SKM-1 treated with dmso at 0.1 percent for 144 hours (cell line): ENCODE measurements around the gene ACOX3.
"Not testable (repeated sequence)": the region's sequence is repeated elsewhere in the genome, so short reads cannot be mapped to it uniquely, and the experiment has no call there.

Experiments used
- DNase-seq: peaks from one replicate; lab custom pipeline; 2025; ENCODE audit not compliant: unreplicated experiment; lab: John Stamatoyannopoulos, UW

The ACOX3 gene

DNA sequence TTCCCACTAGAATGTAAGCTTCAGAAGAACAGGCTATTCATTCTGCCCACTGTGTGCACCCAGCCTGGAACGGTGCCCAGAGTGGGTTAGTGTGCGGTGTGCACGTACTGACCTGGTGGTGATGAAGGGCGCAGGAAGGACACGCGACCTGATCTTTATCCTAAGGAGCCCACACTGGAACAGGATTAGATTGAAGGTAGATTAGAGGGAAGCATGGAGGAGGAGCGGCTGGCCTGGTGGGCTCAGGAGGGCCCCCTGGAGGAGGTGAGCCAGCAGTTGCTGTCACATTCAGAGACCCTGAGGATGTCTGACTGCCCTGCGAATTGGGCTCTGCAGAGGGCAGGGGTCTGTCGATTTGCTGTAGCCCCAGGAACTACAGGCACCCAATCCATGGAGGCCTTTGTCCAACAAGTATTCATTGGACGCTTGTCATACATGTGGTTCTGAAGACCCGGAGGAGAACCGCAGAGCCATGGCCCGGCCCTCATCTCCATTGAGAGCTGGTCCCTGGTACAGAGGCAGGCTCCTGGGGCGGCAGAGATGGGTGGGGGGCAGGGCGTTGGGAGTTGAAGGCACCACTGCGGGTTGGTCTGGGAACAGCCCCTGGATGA, 97.8 kb downstream of the ACOX3 start:
- no peak for DNase-seq

GRCh38 chr4:8341691-8342090, 98.8 kb downstream of the ACOX3 start:
- no peak for DNase-seq

- DNase-seq: not testable (repeated sequence)
Observed at GRCh38 chr4:8341281-8341680, 99.2 kb downstream of the ACOX3 start.

- DNase-seq: no peak
Observed at GRCh38 chr4:8340781-8341241, 99.7 kb downstream of the ACOX3 start.

- DNase-seq: no peak
Observed at GRCh38 chr4:8338351-8338961, 102.1 kb downstream of the ACOX3 start.

GRCh38 chr4:8336412-8337075, 104.0 kb downstream of the ACOX3 start:
- DNase-seq: no peak

GRCh38 chr4:8335848-8336247, 104.7 kb downstream of the ACOX3 start:
- DNase-seq: no peak

- DNase-seq: no peak
Observed at GRCh38 chr4:8334786-8335460, 105.6 kb downstream of the ACOX3 start.

DNA sequence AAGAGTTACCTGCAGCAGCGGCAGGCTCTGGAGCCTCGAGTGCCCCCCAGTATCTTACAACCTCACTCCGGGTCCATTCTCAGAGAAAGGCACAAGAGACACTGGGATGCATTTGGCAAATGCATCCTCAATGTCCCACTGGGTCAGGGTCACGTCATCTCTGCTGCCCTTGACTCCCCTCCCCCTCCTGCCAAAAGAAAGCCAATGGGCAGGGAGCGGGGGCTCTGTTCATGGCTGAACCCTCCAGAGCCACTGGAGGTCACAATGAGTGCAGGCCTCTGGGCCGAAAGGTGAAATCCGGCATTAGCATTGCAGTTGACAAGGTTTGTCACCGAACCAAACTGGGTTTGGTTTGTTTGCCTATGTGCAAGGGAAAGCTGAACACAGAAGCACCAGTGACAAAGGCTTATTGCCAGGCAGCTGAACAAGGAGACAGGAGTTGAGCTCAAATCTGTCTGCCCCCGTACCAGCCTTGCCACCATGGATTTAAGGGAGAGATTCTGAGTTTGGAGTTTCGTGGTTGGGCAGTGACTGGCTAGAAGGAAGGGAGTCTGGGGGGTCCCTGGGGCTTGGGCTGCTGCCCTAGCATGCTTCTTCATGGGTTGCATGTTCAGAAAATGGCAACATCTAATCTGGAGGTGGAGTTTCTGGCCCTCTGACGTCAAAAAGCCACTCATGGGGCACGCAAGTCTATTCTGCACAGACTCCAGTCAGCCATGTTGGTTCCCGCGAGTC, 106.6 kb downstream of the ACOX3 start:
- DNase-seq: no peak

- no peak for DNase-seq
Observed at GRCh38 chr4:8332891-8333331, 107.6 kb downstream of the ACOX3 start.

DNA sequence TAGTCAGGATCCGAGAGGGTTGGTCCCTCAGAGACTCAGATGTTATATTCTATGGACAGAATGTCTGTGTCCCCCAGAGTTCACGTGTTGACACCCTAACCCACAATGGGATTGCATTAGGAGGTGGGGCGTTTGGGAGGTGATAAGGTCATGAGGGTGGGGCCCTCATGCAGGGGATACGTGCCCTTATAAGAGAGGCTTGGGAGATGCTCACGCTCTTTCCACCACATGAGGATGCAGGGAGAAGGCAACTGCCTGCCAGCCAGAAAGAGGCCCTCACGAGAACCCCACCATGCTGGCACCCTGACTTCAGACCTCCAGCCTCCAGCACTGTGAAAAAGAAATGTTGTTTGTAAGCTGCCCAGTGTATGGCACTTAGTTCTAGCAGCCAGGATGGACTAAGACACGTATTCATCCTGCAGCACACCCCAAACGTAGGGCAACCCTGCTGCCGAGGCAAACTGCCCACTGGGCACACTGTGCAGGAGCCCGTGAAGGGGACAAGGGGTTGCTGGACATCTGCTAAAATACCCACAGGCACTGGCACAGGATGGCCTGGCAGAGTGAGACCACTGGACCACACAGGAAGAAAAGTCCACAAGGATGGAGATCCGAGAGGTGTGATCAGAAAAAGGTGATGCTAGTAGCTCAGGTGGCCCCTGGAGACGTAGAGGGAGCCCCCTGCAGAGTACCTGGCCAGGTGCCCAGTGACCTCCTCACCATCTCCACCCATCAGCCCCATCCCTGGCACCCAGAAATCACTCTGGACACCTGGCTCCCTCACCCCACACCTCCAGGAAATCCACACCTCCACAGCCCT, 108.3 kb downstream of the ACOX3 start:
- no peak for DNase-seq

- no peak for DNase-seq
Observed at GRCh38 chr4:8331575-8331955, 109.0 kb downstream of the ACOX3 start.

GRCh38 chr4:8330821-8331574, 109.5 kb downstream of the ACOX3 start:
- DNase-seq: no peak

GRCh38 chr4:8329859-8330761, 110.4 kb downstream of the ACOX3 start:
- no peak for DNase-seq

GRCh38 chr4:8329560-8329858, 111.0 kb downstream of the ACOX3 start:
- DNase-seq: no peak

- DNase-seq: no peak
Observed at GRCh38 chr4:8328866-8329559, 111.5 kb downstream of the ACOX3 start.

- DNase-seq: no peak
Observed at GRCh38 chr4:8328456-8328855, 112.1 kb downstream of the ACOX3 start.

- DNase-seq: no peak
Observed at GRCh38 chr4:8326206-8326605, 114.3 kb downstream of the ACOX3 start.
